ENCODE measurements around the gene PDE4D.

- TF ChIP-seq CTCF (conservative IDR thresholded peaks at IDR 0.05; ENCODE audit: low read depth, low read length) (no peak), EZH2phosphoT487 (IDR thresholded peaks at IDR 0.05; ENCODE audit: borderline replicate concordance, low read length) (no peak)
Measured at GRCh38 chr5:59533730-59534108, 359.8 kb downstream of the PDE4D start.
